Mesenchymal stem cell (in vitro differentiated cells and primary cell): ENCODE data around the gene BLOC1S3.
A peak's percentile ranks its signal among the peaks of the same experiment; 100 is the strongest.
"Not testable (repeated sequence)": the region's sequence is repeated elsewhere in the genome, so short reads cannot be mapped to it uniquely, and the experiment has no call there.

Experiments used
- DNase-seq: peaks from one replicate; pipeline ENCODE4 v3.0.0-alpha.2; 2013
- H2AFZ ChIP-seq: one replicate; pipeline ENCODE4 v1.6.1; 2013; ENCODE audit warnings: low read depth, mild to moderate bottlenecking, control low read depth, inconsistent platforms, low read length, moderate library complexity
- H2AK5ac ChIP-seq: 2 replicates; pipeline ENCODE4 v1.6.1; 2013; ENCODE audit warnings: low read length, moderate library complexity, mild to moderate bottlenecking, inconsistent platforms; ENCODE audit not compliant: severe bottlenecking
- H2BK120ac ChIP-seq: one replicate; pipeline ENCODE4 v1.6.1; 2013; ENCODE audit warnings: low read depth, mild to moderate bottlenecking, inconsistent platforms, low read length, moderate library complexity
- H2BK12ac ChIP-seq, 2 experiments: one replicate each; pipeline ENCODE4 v1.6.1; 2013; ENCODE audit warnings: inconsistent platforms in 2 of 2, low read length in 2 of 2, mild to moderate bottlenecking in 2 of 2, moderate library complexity in 2 of 2, control low read depth in 1 of 2
- H2BK15ac ChIP-seq: one replicate; pipeline ENCODE4 v1.6.1; 2013; ENCODE audit warnings: mild to moderate bottlenecking, low read depth, inconsistent platforms; ENCODE audit not compliant: poor library complexity, severe bottlenecking
- H2BK5ac ChIP-seq: 2 replicates; pipeline ENCODE4 v1.6.1; 2013; ENCODE audit warnings: low read depth, mild to moderate bottlenecking, low read length, control low read depth, inconsistent platforms; ENCODE audit not compliant: poor library complexity, severe bottlenecking
- H3K14ac ChIP-seq, 2 experiments: one replicate each; pipeline ENCODE4 v1.6.1; 2013; ENCODE audit warnings: inconsistent platforms in 2 of 2, low read length in 2 of 2, control low read depth in 1 of 2, mild to moderate bottlenecking in 1 of 2, moderate library complexity in 1 of 2
- H3K18ac ChIP-seq, 2 experiments: one replicate each; pipeline ENCODE4 v1.6.1; 2013; ENCODE audit warnings: inconsistent platforms in 2 of 2, low read length in 2 of 2, control low read depth in 1 of 2, low read depth in 1 of 2, mild to moderate bottlenecking in 1 of 2
- H3K23ac ChIP-seq, 2 experiments: one replicate each; pipeline ENCODE4 v1.6.1; 2013; ENCODE audit warnings: inconsistent platforms in 2 of 2, low read length in 2 of 2, mild to moderate bottlenecking in 2 of 2, moderate library complexity in 2 of 2, control low read depth in 1 of 2
- H3K27ac ChIP-seq: 2 replicates; pipeline ENCODE4 v1.5.1; 2013; ENCODE audit warnings: mild to moderate bottlenecking, moderate library complexity, low read length, control low read depth, inconsistent platforms; ENCODE audit not compliant: poor library complexity, severe bottlenecking
- H3K27me3 ChIP-seq, 2 experiments: 2 replicates each; pipeline versions ENCODE4 v1.6.1 to v1.7.0; 2013; ENCODE audit warnings: low read length in 2 of 2, mild to moderate bottlenecking in 2 of 2, moderate library complexity in 2 of 2, control low read depth in 1 of 2, inconsistent platforms in 1 of 2; ENCODE audit not compliant: control insufficient read depth in 1 of 2, insufficient read depth in 1 of 2
- H3K36me3 ChIP-seq, 2 experiments: 2 replicates each; pipeline versions ENCODE4 v1.6.1 to v1.7.0; 2013; ENCODE audit warnings: low read length in 2 of 2, control low read depth in 1 of 2, inconsistent platforms in 1 of 2, low read depth in 1 of 2, mild to moderate bottlenecking in 1 of 2; ENCODE audit not compliant: insufficient read depth in 2 of 2, control insufficient read depth in 1 of 2
- H3K4ac ChIP-seq, 2 experiments: one replicate each; pipeline ENCODE4 v1.6.1; 2013; ENCODE audit warnings: inconsistent platforms in 2 of 2, low read length in 2 of 2, mild to moderate bottlenecking in 2 of 2, moderate library complexity in 2 of 2, control low read depth in 1 of 2, low read depth in 1 of 2
- H3K4me1 ChIP-seq: 2 replicates; pipeline ENCODE4 v1.6.1; 2013; ENCODE audit warnings: low read depth, low read length, control low read depth; ENCODE audit not compliant: control insufficient read depth, insufficient read depth
- H3K4me2 ChIP-seq: 2 replicates; pipeline ENCODE4 v1.6.1; 2013; ENCODE audit warnings: low read length, mild to moderate bottlenecking, inconsistent platforms; ENCODE audit not compliant: poor library complexity, severe bottlenecking
- H3K4me3 ChIP-seq, 2 experiments: 2 replicates each; pipeline versions ENCODE4 v1.5.1 to v1.7.0; 2013; ENCODE audit warnings: low read length in 2 of 2, mild to moderate bottlenecking in 2 of 2, control low read depth in 1 of 2, low read depth in 1 of 2; ENCODE audit not compliant: insufficient read depth in 1 of 2
- H3K79me1 ChIP-seq: replicated peaks from 2 replicates; pipeline ENCODE4 v1.6.1; 2013; ENCODE audit warnings: mild to moderate bottlenecking, control low read depth, low read length, inconsistent platforms; ENCODE audit not compliant: poor library complexity, severe bottlenecking
- H3K9ac ChIP-seq: 2 replicates; pipeline ENCODE4 v1.7.0; 2013; ENCODE audit warnings: mild to moderate bottlenecking, low read length, moderate library complexity
- H3K9me3 ChIP-seq: 2 replicates; pipeline ENCODE4 v1.7.0; 2013; ENCODE audit warnings: mild to moderate bottlenecking, low read length; ENCODE audit not compliant: control insufficient read depth
- H4K8ac ChIP-seq: one replicate; pipeline ENCODE4 v1.6.1; 2013; ENCODE audit warnings: inconsistent platforms, mild to moderate bottlenecking, low read length, moderate library complexity
- H4K91ac ChIP-seq: one replicate; pipeline ENCODE4 v1.6.1; 2013; ENCODE audit warnings: mild to moderate bottlenecking, low read length, inconsistent platforms
- WGBS: methylation state at CpG from one replicate; pipeline ENCODE4 v1.1.7; 2013; ENCODE audit warnings: mixed read lengths; 5-methylcytosine and 5-hydroxymethylcytosine counted together

The BLOC1S3 gene

GRCh38 chr19:45224645-45225044, 46.1 kb downstream of the BLOC1S3 start:
- no peak overlapping the region for H4K91ac ChIP-seq
- DNase-seq = no peak
- peak overlapping the region in 1 of 2 experiments; percentile 79 for H3K23ac ChIP-seq
- WGBS = 85% methylated on average over 10 of the region's 11 CpGs
- no peaks in the 10 kb centered on the region for H3K4me1 ChIP-seq
- H3K9ac ChIP-seq = no peak overlapping the region
- H3K4me3 ChIP-seq = no peak overlapping the region
- H3K4me2 ChIP-seq = no peak overlapping the region
- no peaks in the 10 kb centered on the region for H3K79me1 ChIP-seq
- no peak overlapping the region for H2BK15ac ChIP-seq
- H2BK12ac ChIP-seq = no peak overlapping the region
- no peak overlapping the region for H2AK5ac ChIP-seq
- H3K27me3 ChIP-seq = peaks cover 26 to 49% of the 10 kb centered on the region in 2 experiments
- H3K27ac ChIP-seq = no peak overlapping the region
- H2AFZ ChIP-seq = no peak overlapping the region
- no peak overlapping the region for H3K4ac ChIP-seq
- H2BK120ac ChIP-seq = no peak overlapping the region
- no peak overlapping the region for H3K18ac ChIP-seq
- no peak overlapping the region for H3K14ac ChIP-seq
- H2BK5ac ChIP-seq = no peak overlapping the region
- H3K9me3 ChIP-seq = no peaks in the 10 kb centered on the region
- no peak overlapping the region for H4K8ac ChIP-seq
- H3K36me3 ChIP-seq = no peaks in the 10 kb centered on the region

GRCh38 chr19:45229056-45229455, 50.5 kb downstream of the BLOC1S3 start:
- H2AFZ ChIP-seq, H3K4me3 ChIP-seq, H3K23ac ChIP-seq, H3K27ac ChIP-seq, H3K18ac ChIP-seq, H2BK5ac ChIP-seq, H2BK15ac ChIP-seq, H4K8ac ChIP-seq, H3K36me3 ChIP-seq, H3K4ac ChIP-seq, H3K4me1 ChIP-seq, H3K4me2 ChIP-seq, H4K91ac ChIP-seq, H2BK120ac ChIP-seq, H3K79me1 ChIP-seq, H3K14ac ChIP-seq, H3K9me3 ChIP-seq, H2BK12ac ChIP-seq, DNase-seq, H2AK5ac ChIP-seq, H3K9ac ChIP-seq: not testable (repeated sequence)
- H3K27me3 ChIP-seq = peaks cover 18 to 24% of the 10 kb centered on the region in 2 experiments
- WGBS = no CpG with 5 or more reads among the region's 2 CpGs
